Naive thymus-derived CD4-positive, alpha-beta T cell (primary cell): ENCODE results near the gene SHF. TPM values are rescaled to one million over a fixed set of nuclear protein-coding genes. Genes with fewer than 3 reads are reported as not detected.
A peak's percentile ranks its signal among the peaks of the same experiment; 100 is the strongest.
"Not testable (repeated sequence)": the region's sequence is repeated elsewhere in the genome, so short reads cannot be mapped to it uniquely, and the experiment has no call there.

ENCODE experiments used
- ATAC-seq: fragments of 150-1000 bp; cut with Tn5 transposase; 2 replicates; pipeline ENCODE4 v1.10.0; 2021; ENCODE audit warnings: mild to moderate bottlenecking, moderate library complexity
- CTCF ChIA-PET: fragments of 350-600 bp; sonication (Branson Sonifier 250); formaldehyde crosslinking; loops from one replicate; lab custom pipeline; 2021; ENCODE audit warnings: antibody characterized with exemption; lab: Charles Lee
- POLR2A ChIA-PET: fragments of 350-600 bp; sonication (Branson Sonifier 250); formaldehyde crosslinking; loops from one replicate; lab custom pipeline; 2021; ENCODE audit warnings: antibody characterized with exemption, inconsistent platforms; lab: Charles Lee
- DNase-seq, 9 donors: peaks; one replicate each; pipeline versions ENCODE4 v3.0.0 to v3.0.0-alpha.2; 2020 to 2022; ENCODE audit warnings: mixed read lengths in 1 of 9
- H3K27ac ChIP-seq: one replicate; pipeline ENCODE4 v1.7.0; 2013; ENCODE audit warnings: mild to moderate bottlenecking, low read depth, low read length, moderate library complexity
- H3K27me3 ChIP-seq, 2 donors: one replicate each; pipeline ENCODE4 v1.7.0; 2013; ENCODE audit warnings: low read length in 2 of 2, mild to moderate bottlenecking in 2 of 2, moderate library complexity in 2 of 2; ENCODE audit not compliant: control insufficient read depth in 2 of 2, insufficient read depth in 2 of 2
- H3K36me3 ChIP-seq, 3 experiments: 1 replicate in 2 of 3; 2 replicates in 1 of 3; pipeline ENCODE4 v1.7.0; 2013; ENCODE audit warnings: low read length in 3 of 3, mild to moderate bottlenecking in 3 of 3, moderate library complexity in 1 of 3; ENCODE audit not compliant: insufficient read depth in 3 of 3, control insufficient read depth in 2 of 3
- H3K4me1 ChIP-seq, 2 donors: one replicate each; pipeline ENCODE4 v1.7.0; 2013; ENCODE audit warnings: low read length in 2 of 2, mild to moderate bottlenecking in 2 of 2, moderate library complexity in 1 of 2; ENCODE audit not compliant: control insufficient read depth in 2 of 2, insufficient read depth in 2 of 2
- H3K4me3 ChIP-seq: 2 replicates; pipeline ENCODE4 v1.7.0; 2013; ENCODE audit warnings: mild to moderate bottlenecking, low read length
- H3K9me3 ChIP-seq, 3 experiments: 1 replicate in 2 of 3; 2 replicates in 1 of 3; pipeline ENCODE4 v1.7.0; 2013; ENCODE audit warnings: low read length in 3 of 3; ENCODE audit not compliant: control insufficient read depth in 2 of 3
- H3K27ac Mint-ChIP-seq, 9 donors: one replicate each; pipeline ENCODE4 v1.8.0; 2020 to 2022; ENCODE audit warnings: mixed read lengths in 9 of 9, mild to moderate bottlenecking in 8 of 9, moderate library complexity in 5 of 9, inconsistent platforms in 2 of 9
- H3K27me3 Mint-ChIP-seq, 5 donors: one replicate each; pipeline ENCODE4 v1.8.0; 2021 to 2022; ENCODE audit warnings: mixed read lengths in 5 of 5, mild to moderate bottlenecking in 1 of 5
- H3K36me3 Mint-ChIP-seq, 5 donors: one replicate each; pipeline ENCODE4 v1.8.0; 2020 to 2022; ENCODE audit warnings: mixed read lengths in 5 of 5, mild to moderate bottlenecking in 3 of 5, inconsistent platforms in 1 of 5
- H3K4me1 Mint-ChIP-seq, 7 donors: one replicate each; pipeline ENCODE4 v1.8.0; 2020 to 2022; ENCODE audit warnings: mixed read lengths in 7 of 7, mild to moderate bottlenecking in 3 of 7, inconsistent platforms in 1 of 7
- H3K4me3 Mint-ChIP-seq, 10 donors: one replicate each; pipeline ENCODE4 v1.8.0; 2020 to 2022; ENCODE audit warnings: mild to moderate bottlenecking in 10 of 10, mixed read lengths in 10 of 10, moderate library complexity in 6 of 10, inconsistent platforms in 2 of 10
- H3K9me3 Mint-ChIP-seq, 11 donors: one replicate each; pipeline ENCODE4 v1.8.0; 2020 to 2022; ENCODE audit warnings: mixed read lengths in 11 of 11, mild to moderate bottlenecking in 4 of 11, inconsistent platforms in 1 of 11, moderate library complexity in 1 of 11
- intact Hi-C, 2 donors: fragments of 100-400 bp; cut with micrococcal nuclease; formaldehyde crosslinking; loops; one replicate each; pipeline ENCODE4 v1.15.1; 2023
- polyA plus RNA-seq, 2 donors: library from polyadenylated mRNA; unstranded; fragments of 300-500 nt; fragmentation: Illumina TruSeq; gene quantifications; one replicate each; pipeline ENCODE4 v1.2.3, GENCODE V29; 2021
- total RNA-seq, 6 experiments: library from RNA in 5 of 6; stranded (reverse) in 5 of 6; gene quantifications; 1 replicate in 5 of 6; 2 replicates in 1 of 6; pipeline ENCODE4 v1.2.3 and lab custom pipeline; 2021 to 2026

SHF gene
- total and polyA plus RNA-seq, 7 experiments from 2014 or later, result 2.5 to 8.7 (median 4.4) TPM

GRCh38 chr15:45135705-45136377 is 51.9 kb downstream of the SHF start:
- H3K4me3 ChIP-seq, H3K36me3 ChIP-seq, H3K4me1 ChIP-seq, H3K9me3 Mint-ChIP-seq, H3K27ac Mint-ChIP-seq, H3K9me3 ChIP-seq, H3K27ac ChIP-seq, ATAC-seq, H3K36me3 Mint-ChIP-seq, DNase-seq, POLR2A ChIA-PET: not testable (repeated sequence)
- peaks cover 5 to 13% of the 10 kb centered on the region in 2 donors for H3K27me3 ChIP-seq
- peak overlapping the region in 8 of 10 donors; percentile 61 to 78 (median 66) for H3K4me3 Mint-ChIP-seq
- peaks cover 4 to 16% (median 13%) of the 10 kb centered on the region in 7 donors for H3K4me1 Mint-ChIP-seq
- intact Hi-C loops, result loop anchor here in 1 of 2 donors (1.0 kb wide), 1 partner anchor 10 kb away; no protein-coding TSS in a partner anchor
- peaks cover 33 to 56% (median 43%) of the 10 kb centered on the region in 5 donors for H3K27me3 Mint-ChIP-seq
- CTCF ChIA-PET, result interaction anchor here (1.1 kb wide), 1 partner anchor 10 kb away, joined by 4 read pairs; no protein-coding TSS in a partner anchor

GRCh38 chr15:45134682-45135604 is 52.8 kb downstream of the SHF start:
- Mint-ChIP-seq H3K4me3 (peak overlapping the region; percentile 29 to 76 (median 50)), H3K27me3 (peaks cover 39 to 64% (median 50%) of the 10 kb centered on the region in 5 donors), H3K9me3 (no peaks in the 10 kb centered on the region), H3K4me1 (peaks cover 4 to 22% (median 13%) of the 10 kb centered on the region in 7 donors), H3K27ac (no peak overlapping the region), H3K36me3 (peaks cover 0 to 2% (median 0%) of the 10 kb centered on the region in 5 donors)
- intact Hi-C loops, result loop anchor here in 1 of 2 donors (1.0 kb wide), 1 partner anchor 9 kb away; no protein-coding TSS in a partner anchor
- Histone ChIP-seq H3K36me3 (no peaks in the 10 kb centered on the region), H3K9me3 (no peaks in the 10 kb centered on the region), H3K27ac (no peak overlapping the region), H3K4me3 (no peak overlapping the region), H3K4me1 (peaks cover 0 to 6% of the 10 kb centered on the region in 2 donors), H3K27me3 (peaks cover 5 to 13% of the 10 kb centered on the region in 2 donors)
- CTCF ChIA-PET, result interaction anchor here (1.1 kb wide), 1 partner anchor 9 kb away, joined by 4 read pairs; no protein-coding TSS in a partner anchor
- POLR2A ChIA-PET, result no interaction called here
- ATAC-seq (peak; percentile 55), DNase-seq (peak in 1 of 9 donors; percentile 32)

- Mint-ChIP-seq H3K36me3 (peaks cover 0 to 2% (median 0%) of the 10 kb centered on the region in 5 donors), H3K4me3 (peak overlapping the region in 5 of 10 donors; percentile 47 to 76 (median 71)), H3K4me1 (peaks cover 4 to 22% (median 13%) of the 10 kb centered on the region in 7 donors), H3K27me3 (peaks cover 40 to 65% (median 51%) of the 10 kb centered on the region in 5 donors), H3K27ac (no peak overlapping the region), H3K9me3 (no peaks in the 10 kb centered on the region)
- DNase-seq (no peak), ATAC-seq (no peak)
- Histone ChIP-seq H3K27ac (no peak overlapping the region), H3K4me3 (no peak overlapping the region), H3K36me3 (no peaks in the 10 kb centered on the region), H3K9me3 (no peaks in the 10 kb centered on the region), H3K27me3 (peaks cover 5 to 13% of the 10 kb centered on the region in 2 donors), H3K4me1 (peaks cover 0 to 6% of the 10 kb centered on the region in 2 donors)
- ChIA-PET CTCF (interaction anchor here (0.7 to 1.1 kb wide), 2 partner anchors 16 to 21 kb away, joined by 3 to 5 read pairs; no protein-coding TSS in a partner anchor), POLR2A (no interaction called here)
- intact Hi-C loops, result no loop called here
These were observed 53.7 kb downstream of the SHF start for GRCh38 chr15:45134046-45134445.

- CTCF ChIA-PET, result interaction anchor here (0.7 to 1.1 kb wide), 2 partner anchors 16 to 22 kb away, joined by 3 to 5 read pairs; no protein-coding TSS in a partner anchor
- H3K36me3 ChIP-seq, result no peaks in the 10 kb centered on the region
- H3K27ac Mint-ChIP-seq, result no peak overlapping the region
- peaks cover 45 to 70% (median 56%) of the 10 kb centered on the region in 5 donors for H3K27me3 Mint-ChIP-seq
- ATAC-seq, result no peak
- H3K9me3 Mint-ChIP-seq, result no peaks in the 10 kb centered on the region
- peaks cover 0 to 2% (median 0%) of the 10 kb centered on the region in 5 donors for H3K36me3 Mint-ChIP-seq
- DNase-seq, result no peak
- H3K4me1 Mint-ChIP-seq, result peaks cover 4 to 25% (median 15%) of the 10 kb centered on the region in 7 donors
- H3K4me3 ChIP-seq, result no peak overlapping the region
- POLR2A ChIA-PET, result no interaction called here
- H3K4me3 Mint-ChIP-seq, result peak overlapping the region in 1 of 10 donors; percentile 40
- no peaks in the 10 kb centered on the region for H3K9me3 ChIP-seq
- no peak overlapping the region for H3K27ac ChIP-seq
- intact Hi-C loops, result no loop called here
- H3K27me3 ChIP-seq, result peaks cover 5 to 13% of the 10 kb centered on the region in 2 donors
- H3K4me1 ChIP-seq, result peaks cover 0 to 6% of the 10 kb centered on the region in 2 donors
These were observed 54.2 kb downstream of the SHF start for GRCh38 chr15:45133561-45133920.

GRCh38 chr15:45132844-45133560 is 54.8 kb downstream of the SHF start:
- H3K9me3 ChIP-seq, result no peaks in the 10 kb centered on the region
- Mint-ChIP-seq H3K27ac (no peak overlapping the region), H3K4me1 (peaks cover 4 to 29% (median 18%) of the 10 kb centered on the region in 7 donors), H3K4me3 (peak overlapping the region in 1 of 10 donors; percentile 22), H3K9me3 (no peaks in the 10 kb centered on the region), H3K27me3 (peaks cover 50 to 76% (median 58%) of the 10 kb centered on the region in 5 donors), H3K36me3 (peaks cover 0 to 2% (median 0%) of the 10 kb centered on the region in 5 donors)
- intact Hi-C loops, result no loop called here
- DNase-seq (no peak), ATAC-seq (no peak)
- no peaks in the 10 kb centered on the region for H3K36me3 ChIP-seq
- ChIA-PET CTCF (interaction anchor here (0.7 to 1.9 kb wide), 4 partner anchors 12 to 22 kb away, joined by 3 to 7 read pairs (median 4); no protein-coding TSS in a partner anchor), POLR2A (interaction anchor here (1.5 kb wide), 1 partner anchor 15 kb away, joined by 4 read pairs; no protein-coding TSS in a partner anchor)
- peaks cover 0 to 6% of the 10 kb centered on the region in 2 donors for H3K4me1 ChIP-seq
- H3K27me3 ChIP-seq, result peaks cover 5 to 13% of the 10 kb centered on the region in 2 donors
- H3K27ac ChIP-seq, result no peak overlapping the region
- H3K4me3 ChIP-seq, result no peak overlapping the region
